GM10847 (cell line): Measurements from ENCODE around the gene NT5C.
A peak's percentile ranks its signal among the peaks of the same experiment; 100 is the strongest.

Source experiments
- POLR2A ChIP-seq: IDR thresholded peaks from 2 replicates; pipeline ENCODE4 v1.6.1; 2011; ENCODE audit not compliant: insufficient read length; ENCODE audit errors: extremely low read depth

NT5C gene

GRCh38 chr17:75152523-75152921, 21.0 kb upstream of the NT5C start:
- no peak for TF ChIP-seq POLR2A

GRCh38 chr17:75151930-75152329, 20.4 kb upstream of the NT5C start:
- TF ChIP-seq POLR2A = no peak

- no peak for TF ChIP-seq POLR2A
These were observed 16.5 kb upstream of the NT5C start for GRCh38 chr17:75147878-75148546.

GRCh38 chr17:75146592-75146991, 15.1 kb upstream of the NT5C start:
- no peak for TF ChIP-seq POLR2A

GRCh38 chr17:75144816-75145512, 13.4 kb upstream of the NT5C start:
- TF ChIP-seq POLR2A = no peak

- TF ChIP-seq POLR2A = no peak
These were observed 10.9 kb upstream of the NT5C start for GRCh38 chr17:75142236-75142971.

- TF ChIP-seq POLR2A = no peak
These were observed 7.0 kb upstream of the NT5C start for GRCh38 chr17:75138519-75138918.

- no peak for TF ChIP-seq POLR2A
These were observed 4.4 kb upstream of the NT5C start for GRCh38 chr17:75135946-75136345.

- no peak for TF ChIP-seq POLR2A
These were observed 3.9 kb upstream of the NT5C start for GRCh38 chr17:75135452-75135851.

- no peak for TF ChIP-seq POLR2A
These were observed 1.5 kb upstream of the NT5C start for GRCh38 chr17:75133001-75133400.

- TF ChIP-seq POLR2A = peak; percentile 13
These were observed 787 bp downstream of the NT5C start for GRCh38 chr17:75130632-75131277.

- no peak for TF ChIP-seq POLR2A
These were observed 1.4 kb downstream of the NT5C start for GRCh38 chr17:75130059-75130631.

- TF ChIP-seq POLR2A = no peak
These were observed 2.0 kb downstream of the NT5C start for GRCh38 chr17:75129576-75129975.

GRCh38 chr17:75128694-75129505, 2.6 kb downstream of the NT5C start:
- TF ChIP-seq POLR2A = no peak
